ENCODE data around the gene OCRL.

DNA sequence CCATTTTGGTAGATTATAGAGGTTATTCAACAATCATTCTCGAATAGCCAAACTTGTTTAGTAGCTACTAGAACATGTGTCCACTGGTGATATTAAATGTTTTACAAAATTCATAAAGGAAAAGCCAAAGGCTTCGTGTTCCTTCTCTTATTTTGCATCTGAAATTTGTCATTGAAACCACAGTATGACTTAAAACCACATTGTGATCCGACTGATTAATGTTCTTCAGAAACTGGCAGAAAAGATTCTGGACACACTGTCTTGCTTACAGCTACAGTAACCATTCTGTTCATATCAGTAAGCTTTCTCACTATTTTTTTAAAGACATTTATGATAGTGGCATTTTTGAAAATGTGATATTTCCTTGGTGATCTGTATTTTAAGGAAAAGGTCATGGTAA lies 14.2 kb upstream of the OCRL start:
- TF ChIP-seq EZH2phosphoT487 (IDR thresholded peaks at IDR 0.05; ENCODE audit: insufficient read depth, low read depth) (no peak), EZH2 (IDR thresholded peaks at IDR 0.05; ENCODE audit: insufficient read depth, poor library complexity, severe bottlenecking) (no peak)
